Fibroblast of upper back skin (primary cell): ENCODE results near the gene DOP1B.
"Not testable (repeated sequence)": the region's sequence is repeated elsewhere in the genome, so short reads cannot be mapped to it uniquely, and the experiment has no call there.

Experiments
- DNase-seq: peaks from one replicate; pipeline ENCODE4 v3.0.0-alpha.2; 2013

DOP1B gene

GRCh38 chr21:36135391-36136102, 21.1 kb upstream of the DOP1B start:
- DNase-seq = peak; percentile 77

GRCh38 chr21:36139791-36140190, 16.8 kb upstream of the DOP1B start:
- DNase-seq = not testable (repeated sequence)

DNA sequence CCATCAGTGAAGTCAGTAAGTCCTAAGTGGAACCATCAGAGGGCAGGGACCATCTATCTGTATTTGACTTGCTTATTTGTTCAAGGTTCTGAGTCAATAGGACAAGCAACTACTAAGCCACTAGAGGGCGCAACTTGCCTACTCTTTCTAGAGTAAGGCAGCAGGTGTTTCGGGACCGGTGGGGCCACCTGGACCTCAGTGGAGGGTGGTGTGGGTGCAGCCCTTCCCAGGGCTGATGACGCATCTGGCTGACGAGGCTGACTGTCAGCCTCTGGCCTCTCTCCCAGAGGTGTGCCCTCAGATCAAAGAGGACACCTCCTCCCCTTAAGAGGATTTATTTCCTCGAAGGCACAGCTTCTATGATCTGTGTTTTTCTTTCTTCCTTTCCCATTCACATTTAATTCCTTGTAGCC, 15.1 kb upstream of the DOP1B start:
- peak; percentile 81 for DNase-seq

DNA sequence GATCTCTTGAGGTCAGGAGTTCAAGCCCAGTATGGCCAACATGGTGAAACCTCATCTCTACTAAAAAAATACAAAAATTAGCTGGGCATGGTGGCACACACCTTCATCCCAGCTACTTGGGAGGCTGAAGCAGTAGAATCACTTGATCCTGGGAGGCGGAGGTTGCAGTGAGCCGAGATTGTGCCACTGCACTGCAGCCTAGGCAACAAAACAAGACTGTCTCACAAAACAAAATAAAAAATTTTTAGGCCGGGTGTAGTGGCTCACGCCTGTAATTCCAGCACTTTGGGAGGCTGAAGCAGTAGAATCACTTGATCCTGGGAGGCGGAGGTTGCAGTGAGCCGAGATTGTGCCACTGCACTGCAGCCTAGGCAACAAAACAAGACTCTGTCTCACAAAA, 12.4 kb upstream of the DOP1B start:
- DNase-seq = not testable (repeated sequence)

DNA sequence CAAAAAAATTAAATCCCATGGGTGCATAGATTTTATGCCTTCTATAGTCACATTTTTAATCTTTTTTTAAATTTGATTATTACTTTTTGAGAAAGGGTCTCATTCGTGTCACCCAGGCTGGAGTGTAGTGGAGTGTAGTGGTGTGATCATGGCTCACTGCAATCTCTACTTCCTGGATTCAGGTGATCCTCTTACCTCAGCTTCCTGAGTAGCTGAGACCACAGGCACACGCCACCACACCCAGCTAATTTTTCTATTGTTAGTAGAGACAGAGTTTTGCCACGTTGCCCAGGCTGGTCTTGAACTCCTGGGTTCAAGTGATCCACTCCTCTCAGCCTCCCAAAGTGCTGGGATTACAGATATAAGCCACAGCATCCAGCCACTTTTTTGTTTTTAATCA, 11.4 kb upstream of the DOP1B start:
- DNase-seq = no peak

DNA sequence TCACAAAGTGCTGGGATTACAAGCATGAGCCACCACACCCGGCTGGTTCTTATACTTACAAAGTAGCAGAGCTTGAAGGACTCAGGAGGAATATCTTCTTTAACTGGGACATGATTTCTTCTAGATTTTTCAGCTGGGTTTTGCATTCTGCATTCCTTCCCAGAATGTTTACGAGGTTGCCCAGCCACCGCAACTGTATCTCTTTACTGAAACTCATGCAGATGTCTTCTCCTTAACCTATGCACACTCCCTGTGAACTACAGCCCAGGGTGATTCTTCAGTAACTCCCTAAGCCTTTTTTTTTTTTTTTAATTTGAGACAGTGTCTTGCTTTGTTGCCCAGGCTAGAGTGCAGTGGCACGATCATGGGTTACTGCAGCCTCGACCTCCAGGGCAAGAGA, 8.7 kb upstream of the DOP1B start:
- no peak for DNase-seq

DNA sequence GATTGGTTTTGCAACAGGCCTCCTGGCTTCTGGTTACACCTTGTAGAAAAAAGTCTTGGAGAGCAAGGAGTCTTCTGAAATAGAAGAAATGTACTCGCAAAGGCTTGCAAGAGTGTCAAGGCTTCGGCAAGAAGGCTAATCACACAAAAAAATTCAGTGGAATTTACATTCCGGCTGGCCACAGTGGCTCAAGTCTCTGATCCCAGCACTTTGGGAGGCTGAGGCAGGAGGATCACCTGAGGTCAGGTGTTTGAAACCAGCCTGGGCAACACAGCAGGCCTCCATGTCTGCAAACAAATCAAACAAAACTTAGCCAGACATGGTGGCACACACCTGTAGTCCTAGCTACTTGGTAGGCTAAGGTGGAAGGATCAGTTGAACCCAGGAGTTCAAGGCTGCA, 7.7 kb upstream of the DOP1B start:
- no peak for DNase-seq

GRCh38 chr21:36149788-36150711, 6.6 kb upstream of the DOP1B start:
- peak; percentile 69 for DNase-seq

DNA sequence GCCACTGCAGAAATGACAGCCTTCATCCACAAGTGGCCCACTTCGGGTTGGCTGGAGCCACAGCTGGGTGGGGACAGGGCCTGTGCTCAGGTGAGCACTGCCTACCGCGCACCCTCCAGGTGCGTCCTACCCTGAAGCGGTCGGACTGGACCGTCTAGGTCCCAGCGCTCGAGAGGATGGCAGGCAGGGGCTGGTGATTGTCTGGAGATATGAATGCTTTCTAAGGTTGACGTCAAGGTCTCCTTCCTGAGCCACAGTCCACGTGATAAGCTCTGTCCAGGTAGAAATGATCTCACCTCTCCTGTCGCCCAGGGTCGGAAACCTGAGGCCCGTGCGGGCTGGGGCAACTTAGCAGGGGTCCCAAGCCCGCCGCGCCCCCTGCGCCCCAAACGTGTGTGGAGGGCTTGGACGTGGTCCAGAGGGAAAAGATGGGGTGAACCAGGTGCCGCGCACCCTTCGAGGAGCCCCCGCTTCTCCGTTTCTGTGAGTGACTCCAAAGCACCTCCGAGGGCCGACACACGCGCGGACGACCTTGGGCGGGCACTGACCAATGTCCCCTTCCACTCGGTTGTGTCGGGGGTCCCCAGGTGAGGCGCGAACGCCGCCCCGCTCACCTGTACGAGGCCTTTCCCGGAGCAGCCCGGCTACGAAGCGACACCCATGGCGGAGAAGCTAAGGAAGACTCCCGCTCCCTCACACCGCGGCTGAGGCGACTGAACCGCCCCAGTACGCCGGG, 853 bp upstream of the DOP1B start:
- DNase-seq = no peak

- peak; percentile 98 for DNase-seq
Observed at GRCh38 chr21:36156339-36156814, 247 bp upstream of the DOP1B start.

GRCh38 chr21:36159356-36159921, 2.8 kb downstream of the DOP1B start:
- no peak for DNase-seq

GRCh38 chr21:36160850-36161178, 4.2 kb downstream of the DOP1B start:
- DNase-seq = no peak

DNA sequence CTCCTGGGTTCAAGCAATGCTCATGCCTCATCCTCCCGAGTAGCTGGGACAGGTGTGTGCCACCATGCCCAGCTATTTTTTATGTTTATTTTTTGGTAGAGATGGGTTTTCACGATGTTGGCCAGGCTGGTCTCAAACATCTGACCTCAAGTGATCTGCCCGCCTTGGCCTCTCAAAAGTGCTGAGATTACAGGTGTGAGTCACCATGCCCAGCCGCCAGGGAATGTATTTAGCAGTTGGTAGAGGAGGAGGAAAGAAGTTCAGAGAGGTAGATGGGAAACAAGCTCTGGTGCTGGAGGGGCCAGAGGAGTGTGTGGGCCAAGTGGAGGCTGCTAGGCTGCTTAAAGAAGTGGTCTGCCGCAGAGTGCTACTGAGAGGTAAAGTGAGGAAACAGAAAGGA, 6.0 kb downstream of the DOP1B start:
- DNase-seq = no peak

DNA sequence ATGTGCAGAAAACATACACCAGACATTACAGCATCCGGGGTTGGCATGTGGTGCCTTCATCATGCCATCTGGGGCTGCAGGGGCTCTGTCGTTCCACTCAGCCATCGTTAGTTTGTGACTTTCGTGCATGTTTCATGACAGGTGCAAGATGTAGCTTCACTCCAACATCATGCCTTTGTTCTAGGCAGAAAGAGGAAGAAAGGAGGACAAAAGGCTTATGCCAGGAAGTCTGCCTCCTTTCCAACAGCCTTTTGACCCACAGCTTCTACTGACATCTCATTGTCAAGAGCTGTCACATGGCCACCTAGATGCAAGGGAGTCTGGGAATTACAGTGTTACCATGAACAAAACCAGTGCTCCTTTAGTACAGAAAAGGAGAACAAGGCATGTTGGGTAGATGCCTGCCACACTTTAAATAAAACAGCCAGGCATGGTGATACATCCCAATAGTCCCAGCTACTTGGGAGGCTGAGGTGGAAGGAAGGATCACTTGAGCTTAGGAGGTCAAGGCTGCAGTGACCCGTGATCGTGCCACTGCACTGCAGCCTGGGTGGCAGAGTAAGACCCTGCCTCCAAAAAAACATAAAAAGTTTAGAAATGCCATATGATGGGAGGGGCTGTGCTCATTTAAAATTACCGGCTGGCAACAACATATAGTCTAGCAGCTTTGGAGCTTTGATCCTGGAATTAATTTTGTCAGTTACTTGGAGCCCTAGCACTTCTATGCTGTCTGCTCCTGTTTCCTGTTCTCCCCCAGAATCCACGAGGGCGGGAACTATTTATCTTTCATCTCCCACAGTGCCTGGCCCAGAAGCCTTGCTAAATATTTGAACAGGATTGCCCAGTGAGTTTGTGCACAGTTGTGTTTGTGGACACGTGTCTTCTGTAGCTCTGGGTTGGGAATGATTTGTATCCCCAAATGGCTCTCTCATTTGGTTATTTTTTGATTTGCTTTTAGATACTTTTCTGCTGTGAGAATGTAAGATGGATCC, 7.4 kb downstream of the DOP1B start:
- DNase-seq = no peak

DNA sequence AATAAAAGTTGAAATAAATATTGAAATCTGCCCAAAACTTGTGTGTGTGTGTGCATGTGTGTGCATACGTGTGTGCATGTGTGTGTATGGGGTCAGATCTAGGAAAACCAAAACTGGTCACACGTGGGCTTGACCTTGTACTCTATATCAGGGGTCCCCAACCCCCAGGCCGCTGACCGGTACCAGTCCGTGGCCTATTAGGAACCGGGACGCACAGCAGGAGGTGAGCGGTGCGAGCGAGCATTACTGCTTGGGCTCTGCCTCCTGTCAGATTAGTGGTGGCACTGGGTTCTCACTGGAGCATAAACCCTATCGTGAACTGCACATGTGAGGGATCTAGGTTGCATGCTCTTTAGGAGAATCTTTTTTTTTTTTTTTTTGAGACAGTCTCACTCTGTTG, 8.7 kb downstream of the DOP1B start:
- no peak for DNase-seq

DNA sequence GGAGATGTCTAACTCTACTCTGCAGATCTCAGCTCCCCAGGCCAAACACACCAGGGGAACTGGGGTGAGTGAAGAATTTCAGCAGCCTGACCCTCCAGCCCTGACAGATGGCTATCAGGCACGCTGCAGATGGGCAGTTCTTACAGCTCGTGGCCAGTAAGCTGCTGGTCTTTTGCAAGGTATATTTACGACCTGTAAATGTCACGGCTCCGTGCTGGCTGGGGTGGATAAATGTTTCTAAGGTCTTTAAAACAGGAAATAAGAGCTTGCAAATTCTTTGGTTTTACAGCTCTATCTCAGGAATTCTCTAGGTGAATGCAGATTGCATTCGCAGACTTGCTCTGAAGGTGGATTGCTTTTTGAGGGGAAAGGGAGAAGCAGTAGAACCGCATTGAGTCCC, 10.1 kb downstream of the DOP1B start:
- DNase-seq = no peak

- no peak for DNase-seq
Observed at GRCh38 chr21:36167541-36167940, 10.9 kb downstream of the DOP1B start.

- no peak for DNase-seq
Observed at GRCh38 chr21:36169470-36170128, 13.0 kb downstream of the DOP1B start.

GRCh38 chr21:36170823-36171222, 14.2 kb downstream of the DOP1B start:
- DNase-seq = no peak

DNA sequence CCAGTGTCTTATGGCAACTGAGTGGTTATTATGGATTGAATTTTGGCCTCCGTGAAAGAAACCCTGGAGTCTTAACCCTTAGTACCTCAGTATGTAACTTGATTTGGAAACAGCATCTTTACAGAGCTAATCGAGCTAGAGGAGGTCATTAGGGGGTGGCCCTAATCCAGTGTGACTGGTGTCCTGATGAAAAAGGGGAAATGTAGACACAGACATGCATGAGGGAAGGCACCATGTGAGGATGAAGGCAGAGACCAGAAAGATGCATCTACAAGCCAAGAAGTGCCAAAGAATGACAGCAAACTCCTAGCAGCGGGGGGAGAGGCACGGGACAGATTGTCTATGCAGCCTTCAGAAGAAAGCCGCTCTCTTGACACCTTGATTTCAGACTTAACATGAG, 14.7 kb downstream of the DOP1B start:
- no peak for DNase-seq

GRCh38 chr21:36171741-36172331, 15.2 kb downstream of the DOP1B start:
- DNase-seq = no peak
